GM18505 (cell line): Measurements from ENCODE around the gene UBQLN3.

Experiments
- ATAC-seq: cut with Tn5 transposase; IDR thresholded peaks from one replicate; pipeline ENCODE4 v1.9.1; 2021; ENCODE audit not compliant: unreplicated experiment
- POLR2A ChIP-seq: IDR thresholded peaks from 4 replicates; pipeline ENCODE4 v1.6.1; 2011; ENCODE audit warnings: borderline replicate concordance; ENCODE audit not compliant: insufficient read depth, insufficient read length; ENCODE audit errors: extremely low read depth

The UBQLN3 gene

GRCh38 chr11:5489576-5490357, 20.0 kb downstream of the UBQLN3 start:
- no peak for TF ChIP-seq POLR2A
- ATAC-seq = no peak

DNA sequence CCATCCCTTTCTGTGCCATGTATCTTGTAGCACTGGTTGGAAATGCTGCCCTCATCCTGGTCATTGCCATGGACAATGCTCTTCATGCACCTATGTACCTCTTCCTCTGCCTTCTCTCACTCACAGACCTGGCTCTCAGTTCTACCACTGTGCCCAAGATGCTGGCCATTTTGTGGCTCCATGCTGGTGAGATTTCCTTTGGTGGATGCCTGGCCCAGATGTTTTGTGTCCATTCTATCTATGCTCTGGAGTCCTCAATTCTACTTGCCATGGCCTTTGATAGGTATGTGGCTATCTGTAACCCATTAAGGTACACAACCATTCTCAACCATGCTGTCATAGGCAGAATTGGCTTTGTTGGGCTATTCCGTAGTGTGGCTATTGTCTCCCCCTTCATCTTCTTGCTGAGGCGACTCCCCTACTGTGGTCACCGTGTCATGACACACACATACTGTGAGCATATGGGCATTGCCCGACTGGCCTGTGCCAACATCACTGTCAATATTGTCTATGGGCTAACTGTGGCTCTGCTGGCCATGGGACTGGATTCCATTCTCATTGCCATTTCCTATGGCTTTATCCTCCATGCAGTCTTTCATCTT, 20.9 kb downstream of the UBQLN3 start:
- ATAC-seq = no peak
- TF ChIP-seq POLR2A = no peak

DNA sequence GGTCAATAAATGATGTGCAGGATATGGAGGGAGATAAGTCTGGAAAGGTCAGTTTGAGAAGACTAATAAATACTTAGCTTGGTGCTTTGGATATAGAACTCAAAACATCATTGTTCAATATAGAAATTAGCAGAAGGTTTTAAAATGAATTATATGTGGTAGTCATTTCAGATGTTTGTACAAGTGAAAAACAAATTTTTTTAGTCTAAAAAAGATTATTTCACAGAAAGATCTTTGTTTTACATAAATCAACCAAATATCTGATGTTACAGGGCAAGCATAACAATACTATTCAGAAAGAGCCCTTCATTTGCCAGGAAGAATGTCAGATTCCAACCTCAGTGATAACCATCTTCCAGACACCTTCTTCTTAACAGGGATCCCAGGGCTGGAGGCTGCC, 21.4 kb downstream of the UBQLN3 start, which contains the start of gene OR52D1:
TSS of gene OR52D1 (plus strand) at position 301 of the 400 bp plus-strand sequence. CDS start at position 323, 22 bp downstream.
- no peak for TF ChIP-seq POLR2A
- ATAC-seq = no peak

GRCh38 chr11:5486421-5486820, 23.3 kb downstream of the UBQLN3 start:
- TF ChIP-seq POLR2A = no peak
- ATAC-seq = no peak

DNA sequence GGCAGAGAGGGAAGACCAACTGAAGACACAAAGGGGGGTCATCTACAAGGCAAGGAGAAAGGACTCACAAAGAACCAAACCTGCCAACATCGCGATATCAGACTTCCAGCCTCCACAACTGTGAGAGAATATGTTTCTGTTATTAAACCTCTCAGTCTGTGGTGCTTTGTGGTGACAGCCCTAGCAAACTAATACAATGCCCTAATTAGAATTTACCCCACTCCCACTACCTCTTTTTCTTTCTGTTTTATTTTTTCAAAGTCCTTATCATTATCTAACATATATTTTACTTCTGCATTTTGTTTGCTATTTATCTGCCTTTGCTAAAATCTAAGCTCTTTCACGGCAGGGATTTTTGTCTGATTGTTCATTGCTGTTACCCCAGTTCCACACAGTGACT, 23.8 kb downstream of the UBQLN3 start:
- TF ChIP-seq POLR2A = no peak
- no peak for ATAC-seq

- ATAC-seq = no peak
- no peak for TF ChIP-seq POLR2A
Measured at GRCh38 chr11:5476186-5476819, 33.5 kb downstream of the UBQLN3 start.

GRCh38 chr11:5473921-5474320, 35.8 kb downstream of the UBQLN3 start:
- no peak for ATAC-seq
- TF ChIP-seq POLR2A = no peak

- TF ChIP-seq POLR2A = no peak
- ATAC-seq = no peak
Measured at GRCh38 chr11:5467527-5467926, 42.2 kb downstream of the UBQLN3 start.

GRCh38 chr11:5460983-5461621, 48.7 kb downstream of the UBQLN3 start:
- ATAC-seq = no peak
- TF ChIP-seq POLR2A = no peak
